CMK (cell line): Measurements from ENCODE around the gene PARVA.

ENCODE experiments used
- DNase-seq: peaks from one replicate; pipeline ENCODE4 v3.0.0-alpha.2; 2010; ENCODE audit warnings: low read depth

The PARVA gene

DNA sequence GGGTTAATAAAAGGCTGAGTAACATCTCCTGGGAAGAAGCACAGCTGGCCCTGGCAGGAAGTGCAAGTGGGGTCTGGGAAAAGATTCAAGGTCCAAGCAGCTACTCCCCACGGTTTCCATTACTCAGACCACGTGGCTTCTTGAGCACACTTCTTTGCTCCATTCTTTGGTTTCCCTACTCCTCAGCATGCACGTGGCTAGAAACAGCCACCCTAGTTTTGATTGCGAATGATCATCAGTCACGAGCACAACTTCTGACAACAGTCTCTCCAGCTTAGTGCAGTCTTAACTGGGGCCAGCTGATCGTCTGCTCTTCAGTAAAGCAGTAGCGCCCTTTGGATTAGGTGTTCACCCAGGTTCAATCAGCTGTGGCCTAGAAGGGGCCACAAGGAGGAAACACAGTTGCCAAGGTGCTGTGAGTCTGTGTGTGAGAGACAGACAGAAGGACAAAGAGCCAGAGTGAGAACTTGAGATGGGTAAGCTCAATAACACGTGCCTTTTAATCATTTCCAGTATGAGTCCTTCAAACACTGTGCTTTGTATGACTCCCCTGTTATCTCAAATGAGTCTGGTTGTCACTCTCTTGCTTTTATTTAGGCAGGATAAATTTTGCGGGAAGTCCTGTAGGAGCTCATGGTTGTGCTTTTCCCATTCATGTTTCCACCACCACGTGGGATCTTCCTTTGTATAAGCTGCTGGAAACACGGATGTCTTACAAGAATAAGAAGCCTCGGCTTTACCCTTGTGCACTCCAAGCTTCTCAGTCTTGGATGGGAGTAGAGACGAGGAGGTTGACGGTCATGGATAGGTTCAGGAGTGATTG is 901 bp upstream of the PARVA start:
- DNase-seq = no peak

DNA sequence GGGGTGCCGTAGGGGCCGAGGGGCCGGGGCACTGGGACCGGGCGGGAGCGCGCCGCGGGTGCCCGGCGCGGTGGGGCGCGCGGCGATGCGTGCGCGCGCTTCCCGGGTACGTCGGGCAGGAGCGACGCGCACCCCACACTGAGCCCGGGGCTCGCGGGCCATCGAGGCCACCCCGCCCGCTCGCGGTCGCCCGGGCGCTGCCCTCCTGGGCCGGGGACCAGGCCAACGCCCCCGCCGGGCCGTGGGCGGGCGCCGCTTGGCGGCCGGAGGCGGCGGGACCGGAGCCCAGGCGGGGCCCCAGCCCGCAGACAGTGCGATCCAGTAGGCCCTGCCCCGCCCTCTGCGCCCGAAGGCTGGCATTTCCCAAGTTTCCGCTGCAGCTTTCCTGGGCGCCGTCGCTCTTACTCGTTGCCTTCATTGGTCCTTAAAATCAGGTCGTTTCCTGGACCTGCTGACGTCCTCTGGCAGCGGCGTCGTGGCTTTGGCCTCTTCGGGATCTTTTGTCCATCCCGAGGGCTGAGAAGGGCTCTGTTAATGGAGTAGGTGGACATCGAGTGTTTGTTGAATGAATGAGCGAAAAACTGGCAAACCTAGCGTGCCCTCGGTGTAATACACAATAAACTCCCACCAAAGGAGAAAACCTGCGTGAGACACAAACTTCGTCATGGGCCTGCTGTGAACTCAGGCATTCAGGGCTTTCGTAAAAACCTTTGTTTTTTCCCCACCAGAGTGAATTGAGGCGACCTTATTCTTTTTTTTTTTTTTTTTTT is 638 bp downstream of the PARVA start:
- DNase-seq = no peak

DNA sequence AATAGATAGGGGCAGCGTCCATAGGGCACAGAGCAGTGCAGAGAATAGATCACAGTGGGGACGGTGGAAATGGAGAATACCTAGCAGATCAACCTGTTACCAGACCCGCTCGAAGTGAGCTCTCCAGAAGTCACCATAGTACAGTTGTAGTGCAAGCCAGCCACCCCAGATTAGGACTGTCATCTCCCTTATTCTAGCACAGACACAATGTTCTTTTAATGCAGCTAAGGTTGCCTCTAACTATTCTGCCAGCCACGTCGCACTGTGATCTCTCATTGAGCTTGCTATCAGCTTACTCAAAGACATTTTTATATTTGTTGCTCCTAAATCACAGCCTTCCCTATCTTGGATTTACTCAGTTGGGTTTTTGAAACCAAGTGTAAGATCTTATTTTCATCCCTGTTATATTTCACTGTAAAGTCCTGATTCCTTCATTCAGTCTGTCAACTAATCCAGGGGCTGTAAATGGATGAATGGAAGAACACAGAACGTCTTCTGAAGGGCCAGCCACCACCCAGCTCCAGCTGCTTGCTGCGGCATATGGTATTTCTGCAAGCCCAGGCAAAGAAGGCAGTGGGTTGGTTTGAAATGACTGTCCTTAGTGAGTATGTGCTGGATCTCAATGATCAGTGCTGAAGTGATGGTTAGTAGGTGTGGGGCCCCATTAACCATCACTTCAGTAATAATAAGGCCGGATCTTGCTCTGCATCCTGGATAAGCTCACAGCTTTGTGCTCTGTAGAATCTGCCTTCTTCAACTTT is 3.4 kb downstream of the PARVA start:
- no peak for DNase-seq

DNA sequence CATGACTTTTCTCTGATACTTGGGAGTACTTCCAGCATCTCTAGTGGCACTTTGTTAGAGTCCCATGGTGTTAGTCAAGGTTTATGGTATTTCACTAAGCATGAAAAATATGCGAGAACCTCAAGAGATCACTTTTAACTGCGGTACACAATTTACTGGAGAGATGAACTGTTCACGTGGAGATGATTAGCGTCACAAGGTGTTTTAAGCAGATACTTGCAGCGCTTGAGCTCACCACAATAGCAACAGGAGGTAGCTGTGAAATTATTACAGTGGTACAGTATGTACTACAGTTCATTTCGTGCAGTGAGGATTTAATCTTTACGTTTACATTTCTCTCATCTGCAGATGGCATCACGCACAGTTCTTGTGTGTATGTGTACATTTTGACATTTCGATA is 4.5 kb downstream of the PARVA start:
- DNase-seq = no peak

DNA sequence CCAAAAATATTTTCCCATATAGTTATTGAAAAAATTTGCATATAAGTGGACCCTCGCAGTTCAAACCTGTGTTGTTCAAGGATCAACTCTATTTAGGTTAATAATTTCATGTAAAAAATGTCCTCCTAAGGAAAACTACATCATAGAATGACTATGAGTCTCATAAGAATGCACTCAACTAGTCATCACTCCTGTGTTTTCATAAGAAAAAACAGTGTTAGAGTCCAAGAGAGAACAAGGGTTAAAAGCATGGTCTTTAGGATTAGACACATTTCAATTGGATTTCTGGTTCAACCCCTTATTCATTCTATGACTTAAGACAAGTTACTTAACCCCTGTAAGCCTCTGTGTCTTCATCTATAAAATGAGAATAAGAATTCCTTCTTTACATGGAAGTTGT is 5.1 kb downstream of the PARVA start:
- no peak for DNase-seq

DNA sequence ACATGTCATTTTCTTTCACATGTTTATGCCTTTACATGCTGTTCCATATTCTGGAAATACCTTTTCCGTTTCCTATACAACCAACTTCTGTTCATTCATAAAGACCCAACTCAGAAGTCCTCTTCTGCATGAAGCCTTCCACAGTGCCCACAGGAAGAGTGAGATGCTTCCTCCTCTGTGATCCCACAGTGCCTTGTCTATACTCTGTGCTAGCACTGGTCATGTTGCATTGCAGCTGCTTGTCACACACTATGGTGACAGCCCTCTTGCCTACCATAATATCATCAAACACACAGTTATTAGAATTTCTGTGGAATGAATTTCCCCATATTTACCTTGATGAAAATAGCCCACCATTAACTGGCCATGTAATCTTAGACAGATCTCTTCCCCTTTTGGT is 8.9 kb downstream of the PARVA start:
- no peak for DNase-seq

DNA sequence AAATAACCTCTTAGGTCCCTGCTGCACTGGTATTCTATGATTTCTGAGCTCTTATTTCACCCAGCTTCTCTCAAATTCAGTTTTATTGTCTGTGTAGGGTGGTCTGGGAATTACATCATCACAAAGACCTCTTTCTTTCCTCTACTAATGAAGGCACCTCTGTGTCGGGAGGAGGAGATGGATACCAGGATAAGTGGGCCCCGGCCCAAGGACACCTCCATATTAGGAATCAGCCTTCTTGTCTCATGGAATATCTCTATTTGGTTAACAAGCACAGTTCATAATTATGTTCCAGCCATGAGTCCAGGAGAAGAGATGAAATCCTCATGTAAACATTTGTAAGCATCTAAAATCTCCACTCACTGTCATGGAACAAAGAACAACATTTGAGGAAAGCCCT is 9.4 kb downstream of the PARVA start:
- DNase-seq = no peak

DNA sequence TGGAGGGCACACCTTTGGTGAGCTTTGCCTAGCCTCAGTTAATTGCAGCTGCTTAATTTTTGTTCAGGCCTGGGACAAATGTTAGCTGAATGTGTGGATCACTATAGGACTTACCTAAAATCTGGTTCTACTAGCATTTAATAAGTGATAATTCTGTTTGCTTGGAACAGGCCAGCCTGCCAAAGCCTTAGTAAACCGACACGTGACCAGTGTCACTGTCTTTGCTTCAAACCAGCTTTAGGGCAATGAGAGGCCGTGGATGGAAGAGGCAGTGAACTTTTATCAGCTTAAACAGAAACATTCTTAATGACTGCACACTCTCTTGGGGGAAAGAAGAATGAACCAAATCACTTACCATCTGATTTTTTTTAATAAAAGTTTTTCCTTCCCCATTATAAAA is 10.8 kb downstream of the PARVA start:
- DNase-seq = no peak

DNA sequence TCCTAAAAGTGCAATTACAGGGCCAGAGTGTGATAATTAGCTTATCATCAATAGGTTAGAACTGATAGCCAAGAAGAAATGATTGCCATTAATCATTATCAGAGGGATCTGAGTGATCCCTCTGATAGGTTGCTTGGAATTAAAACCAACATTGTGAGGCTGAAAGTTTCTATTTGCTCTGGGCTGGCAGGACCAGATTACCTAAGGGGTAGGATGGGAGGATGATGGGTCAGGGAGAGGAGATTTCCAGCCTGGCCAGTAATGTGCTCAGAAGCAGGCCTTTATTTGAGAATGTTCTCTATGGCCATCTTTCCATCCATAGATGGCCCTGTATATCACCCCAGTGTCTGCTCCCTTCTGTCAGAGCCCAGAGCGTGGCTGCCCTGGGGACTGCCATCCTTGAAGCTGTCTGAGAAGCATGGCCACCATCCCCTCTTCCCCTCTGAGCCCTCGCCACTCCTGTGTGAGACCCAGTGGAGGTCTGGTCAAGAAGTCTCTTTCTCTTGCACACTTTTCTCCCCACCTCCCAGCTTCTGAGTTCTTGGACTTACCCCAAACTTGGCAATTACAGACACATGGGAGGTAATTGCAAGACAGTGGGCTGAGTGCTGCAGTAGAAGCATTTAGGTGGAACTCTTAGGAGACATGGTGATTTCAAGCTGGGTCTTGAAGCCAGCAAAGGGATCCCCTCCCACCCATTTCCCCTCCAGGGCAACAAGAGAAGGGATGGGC is 11.7 kb downstream of the PARVA start:
- DNase-seq = no peak

DNA sequence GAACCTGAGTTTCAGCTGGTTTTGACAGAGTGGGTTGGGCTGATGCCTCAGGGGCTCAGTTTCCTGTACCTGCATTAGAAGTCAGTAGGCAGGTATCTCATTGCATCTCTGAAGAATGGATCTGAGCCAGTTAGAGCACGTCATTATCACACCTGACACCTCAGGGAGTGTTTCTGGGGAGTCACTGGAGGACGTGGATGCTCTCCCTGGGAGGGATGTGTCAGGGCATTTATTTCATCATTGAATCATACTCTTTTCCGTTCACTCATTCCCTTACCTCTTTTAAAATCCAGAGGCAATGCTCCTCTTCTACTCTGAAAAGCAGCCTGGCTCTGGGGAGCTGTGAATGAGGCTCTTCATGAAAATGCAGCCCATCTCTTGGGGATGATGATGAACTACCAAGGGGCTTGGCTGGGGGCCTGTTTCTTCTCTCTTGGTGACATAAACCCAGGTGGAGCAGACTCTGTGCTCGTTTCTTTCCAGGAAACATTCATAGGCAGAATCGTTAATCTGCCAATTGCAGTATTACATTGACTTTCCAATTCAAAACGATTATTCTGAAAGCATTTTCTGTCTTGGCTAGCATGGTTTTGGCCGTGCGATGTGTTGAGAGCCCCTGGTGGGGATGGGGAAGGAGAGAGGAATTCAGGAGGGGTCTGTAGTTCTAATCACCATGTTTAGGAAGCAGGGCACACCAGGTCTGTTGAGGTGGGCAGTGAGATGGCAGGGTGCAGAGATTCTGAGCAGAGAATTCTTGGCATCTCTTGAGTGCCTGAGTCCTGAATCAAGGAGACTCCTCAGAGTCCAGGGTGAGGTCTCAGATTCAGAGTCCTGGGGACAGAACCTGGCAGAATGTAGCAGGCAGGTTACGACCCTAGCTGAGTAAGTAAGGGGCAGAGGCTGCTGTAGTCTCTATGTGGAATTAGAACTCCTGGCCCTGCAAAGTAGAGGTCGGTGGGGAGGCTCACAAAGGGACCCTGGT is 12.6 kb downstream of the PARVA start:
- no peak for DNase-seq

DNA sequence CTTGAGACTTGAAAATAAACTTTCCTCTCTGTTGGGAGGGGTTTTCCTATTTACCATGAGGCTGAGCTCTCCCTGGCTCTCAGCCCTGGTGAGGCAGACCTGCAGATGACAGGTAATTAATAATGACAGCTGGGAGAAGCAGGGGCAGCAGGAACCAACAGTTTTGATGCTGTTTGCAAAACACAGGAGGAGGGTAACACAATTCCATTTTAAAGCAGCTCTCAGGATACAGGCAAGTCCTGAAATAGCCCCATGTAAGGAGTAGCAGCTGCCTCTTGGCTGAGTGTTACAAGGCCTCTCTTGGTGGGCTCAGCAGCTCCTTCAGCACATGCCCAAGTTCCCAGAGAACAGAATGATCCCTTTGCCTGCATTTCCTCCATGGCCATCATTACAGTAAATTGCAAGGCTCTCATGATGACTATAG is 13.3 kb downstream of the PARVA start:
- DNase-seq = no peak

DNA sequence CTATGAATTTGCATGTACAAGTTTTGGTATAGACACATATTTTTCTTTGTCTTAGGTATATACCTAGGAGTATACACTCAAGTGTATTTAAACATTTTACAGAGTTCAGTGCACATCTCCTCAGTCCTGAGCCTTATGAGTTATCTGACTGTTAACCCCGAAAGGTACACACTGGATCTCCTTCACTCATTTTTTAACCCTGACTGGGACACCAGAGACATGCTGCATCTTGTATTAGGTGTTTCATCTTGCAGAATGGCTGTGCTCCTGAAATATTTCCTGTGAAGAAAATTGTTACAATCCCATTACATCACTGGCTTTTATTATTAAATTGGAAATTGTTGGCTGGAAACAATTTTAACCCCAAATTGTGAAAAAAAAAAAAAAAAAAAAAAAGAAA is 15.3 kb downstream of the PARVA start:
- no peak for DNase-seq

DNA sequence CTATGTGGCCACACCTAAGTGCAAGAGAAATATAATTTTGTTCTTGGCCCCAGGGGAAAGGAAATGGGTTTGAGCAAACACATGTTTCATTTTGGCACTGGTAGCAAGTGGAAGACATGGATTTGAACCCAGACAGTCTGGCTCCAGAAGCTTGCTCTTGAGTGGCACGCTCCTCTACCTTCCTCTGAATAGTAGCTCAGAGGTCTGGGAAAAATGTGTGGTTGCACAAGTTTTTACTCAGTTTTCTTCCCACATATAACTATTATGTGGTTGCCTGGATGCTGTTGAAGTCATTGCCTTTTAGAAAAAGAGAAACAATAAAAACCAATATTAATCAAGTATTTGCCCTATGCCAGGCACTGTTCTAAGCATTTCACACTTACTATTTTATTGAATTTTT is 16.3 kb downstream of the PARVA start:
- no peak for DNase-seq

DNA sequence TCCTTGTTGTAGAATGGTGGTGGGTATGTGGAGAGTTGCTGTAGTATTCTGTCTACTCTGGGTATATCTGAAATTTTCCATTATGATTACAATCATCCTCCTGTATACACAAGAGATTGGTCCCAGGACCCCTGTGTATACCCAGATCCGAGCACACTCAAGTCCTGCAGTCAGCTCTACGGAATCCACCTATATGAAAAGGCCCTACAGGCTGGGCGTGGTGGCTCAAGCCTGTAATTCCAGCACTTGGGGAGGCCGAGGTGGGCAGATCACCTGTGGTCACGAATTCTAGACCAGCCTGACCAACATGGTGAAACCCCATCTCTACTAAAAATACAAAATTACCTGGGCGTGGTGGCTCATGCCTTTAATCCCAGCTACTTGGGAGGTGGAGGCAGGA is 17.2 kb downstream of the PARVA start:
- no peak for DNase-seq

DNA sequence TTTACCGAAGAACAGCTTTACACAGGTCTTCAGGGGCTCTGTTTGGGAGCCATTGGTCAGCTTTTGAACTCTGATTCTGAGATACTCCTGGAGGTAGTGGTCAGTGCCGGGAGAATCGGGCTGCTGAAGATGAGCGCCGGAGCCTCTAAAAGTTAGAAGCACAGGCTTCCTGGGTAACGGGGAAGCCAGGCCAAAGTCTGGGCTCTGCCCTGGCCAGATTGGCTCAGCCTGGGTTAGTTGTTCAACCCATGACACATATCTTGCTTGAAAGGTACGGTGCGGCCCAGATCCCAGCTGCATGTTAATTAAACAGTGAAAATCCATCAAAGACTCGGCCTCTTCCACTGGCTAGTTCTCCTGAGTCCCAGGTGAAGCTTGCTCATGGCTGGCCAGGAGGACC is 18.0 kb downstream of the PARVA start:
- no peak for DNase-seq

DNA sequence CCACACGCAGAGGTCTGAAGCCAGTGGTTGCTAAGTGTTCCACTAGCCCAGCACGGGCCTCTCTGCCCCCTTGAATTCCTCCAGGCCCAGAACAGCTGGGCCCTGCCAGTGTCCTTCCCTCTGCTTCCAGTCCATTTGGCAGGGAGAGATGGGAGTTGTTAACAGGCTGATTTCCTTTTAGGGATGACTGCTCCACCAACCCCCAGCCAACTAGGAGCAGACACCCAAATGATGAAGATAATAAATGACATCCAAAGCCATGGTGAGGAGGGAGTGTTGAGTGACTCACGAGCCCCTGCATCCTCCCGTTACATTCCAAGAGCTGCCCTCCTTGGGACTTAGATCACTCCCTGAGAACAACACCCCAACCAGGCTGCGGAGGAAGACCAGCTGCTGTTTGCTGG is 20.6 kb downstream of the PARVA start:
- DNase-seq = no peak

DNA sequence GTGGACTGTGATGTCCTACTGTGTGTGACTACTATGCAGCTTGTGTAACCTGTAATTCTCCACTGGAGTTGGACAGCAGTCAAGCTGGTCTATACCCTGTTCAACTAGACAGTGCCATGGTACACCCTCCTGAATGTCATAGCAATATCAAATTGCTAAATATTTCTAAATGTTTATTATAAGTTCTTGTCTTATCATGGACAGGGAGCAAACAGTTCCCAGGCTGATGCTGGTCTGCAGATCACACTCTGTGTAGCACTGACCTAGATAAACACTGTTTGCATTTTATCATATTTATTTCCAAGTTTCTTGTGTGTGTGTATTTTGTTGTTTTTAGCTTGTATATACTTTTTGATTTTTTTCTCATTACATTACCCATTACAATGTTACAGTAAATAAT is 22.0 kb downstream of the PARVA start:
- DNase-seq = no peak

DNA sequence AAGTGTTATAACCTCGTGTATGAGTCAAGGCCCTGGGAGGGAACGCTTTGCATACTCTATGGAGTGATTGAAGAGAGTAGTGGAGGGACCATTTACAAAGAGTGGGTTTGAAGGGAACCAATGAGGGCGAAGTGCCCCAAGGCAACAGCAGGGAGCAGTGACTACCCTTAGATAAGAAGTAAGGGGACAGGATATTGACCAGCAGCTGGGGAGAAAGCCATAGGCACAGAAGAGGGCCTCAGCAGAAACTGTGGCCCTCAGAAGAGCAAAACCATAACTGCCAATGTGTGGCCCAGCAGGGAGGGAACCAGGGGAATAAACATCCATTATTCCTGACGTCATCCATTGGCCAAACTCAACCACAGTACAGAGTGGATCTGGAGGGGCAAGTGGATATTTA is 24.7 kb downstream of the PARVA start:
- no peak for DNase-seq

DNA sequence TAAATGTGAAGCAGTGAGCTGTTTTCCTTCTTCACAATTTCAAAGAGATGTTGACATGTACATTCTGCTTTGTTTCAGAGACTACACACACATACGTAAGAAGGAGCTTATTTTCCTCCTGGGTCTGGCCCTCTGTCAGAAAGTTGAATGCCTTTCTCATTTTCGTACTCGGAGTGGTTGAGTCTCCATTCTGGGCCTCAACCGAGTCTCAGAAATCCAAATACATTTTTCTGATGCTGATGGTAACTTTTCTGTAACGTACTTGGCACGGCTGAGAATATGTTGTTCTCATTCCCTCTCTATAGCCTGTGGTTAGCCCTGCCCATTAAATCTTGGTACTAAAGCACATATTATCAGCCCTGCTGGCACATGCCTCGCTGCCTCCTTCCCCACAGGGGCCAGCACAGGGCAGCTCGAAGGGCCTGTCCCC is 25.3 kb downstream of the PARVA start:
- DNase-seq = no peak

DNA sequence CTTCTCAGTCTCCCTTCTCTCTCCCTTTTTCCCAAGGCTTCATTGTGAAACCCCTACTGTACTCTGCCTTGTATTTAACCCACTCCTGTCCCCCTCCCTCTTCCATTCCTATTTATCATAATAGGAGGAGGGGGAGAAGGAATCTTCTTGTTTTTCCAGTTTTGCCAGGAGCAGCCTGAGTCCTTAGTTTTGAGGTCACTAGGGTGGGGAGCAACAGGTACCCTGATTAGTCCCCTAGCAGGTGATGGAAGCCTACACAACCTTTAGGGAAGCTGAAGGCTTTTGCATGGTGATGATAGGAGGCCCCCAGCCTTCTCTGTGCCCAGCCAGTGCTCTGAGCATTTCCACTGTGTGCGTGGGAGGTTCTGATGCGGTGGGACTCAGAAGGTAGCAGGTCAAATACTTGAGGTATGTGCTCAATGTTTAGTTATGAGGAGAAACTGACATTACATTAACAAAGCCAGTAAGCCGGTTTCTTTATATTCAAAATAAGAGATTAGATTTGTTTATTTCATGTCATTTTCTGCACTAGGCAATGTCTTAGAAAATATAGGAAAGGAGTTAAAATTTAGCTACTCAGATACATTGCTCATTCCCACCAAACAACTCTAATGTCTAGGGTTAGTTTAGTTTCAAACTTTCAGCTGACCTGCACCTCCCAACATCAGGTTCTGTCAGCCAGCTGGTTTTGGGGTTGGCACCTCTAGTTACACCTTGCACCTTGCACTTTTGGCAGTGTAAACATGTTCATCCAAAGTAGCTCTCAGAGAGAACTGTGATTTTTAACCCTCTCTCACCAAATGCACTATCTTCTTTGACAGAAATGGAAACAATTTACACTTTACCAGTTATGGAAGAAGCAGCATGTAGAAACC is 26.0 kb downstream of the PARVA start:
- no peak for DNase-seq
